ENCODE measurements around the gene IGFBP4. TPM values are rescaled to one million over a fixed set of nuclear protein-coding genes. Genes with fewer than 3 reads are reported as not detected.

The IGFBP4 gene
- total and polyA plus RNA-seq, 2 of the 4 experiments (the other 2 are of a cell fraction): 308 to 1,187 TPM

GRCh38 chr17:40498281-40499084, 55.2 kb downstream of the IGFBP4 start (continued):
- no peak for TF ChIP-seq RCOR1 (IDR thresholded peaks at IDR 0.05; ENCODE audit: insufficient replicate concordance, low read length)

DNA sequence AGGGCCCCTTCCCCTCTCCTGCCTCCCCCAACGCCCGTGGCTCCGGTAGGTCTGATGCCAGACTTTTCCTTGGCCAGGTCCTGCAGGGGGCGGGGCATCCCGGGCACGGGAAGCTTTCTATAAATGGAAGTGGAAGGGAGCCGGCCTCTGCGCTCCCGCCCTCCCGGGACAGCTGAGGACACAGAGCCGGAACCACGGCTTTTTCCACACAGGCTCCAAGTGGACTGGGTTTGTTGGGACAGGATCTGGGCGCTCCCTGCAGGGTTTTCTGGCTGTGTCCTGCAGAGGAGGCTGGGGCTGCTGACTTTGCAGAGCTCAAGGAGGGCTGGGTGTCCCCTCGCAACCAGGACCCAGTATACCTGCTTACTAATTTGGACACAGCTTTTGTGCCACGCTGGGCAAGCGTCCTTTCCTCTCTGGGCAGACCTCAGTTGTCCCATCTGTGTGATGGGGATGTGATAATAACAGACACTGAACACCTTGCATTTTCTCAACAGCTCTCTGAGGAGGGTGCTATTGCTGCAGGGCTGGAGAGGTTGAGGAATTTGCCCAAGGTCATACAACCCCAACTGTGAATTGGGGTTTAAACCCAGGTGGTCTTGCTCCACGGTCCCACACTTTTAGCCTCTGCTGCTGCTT, 56.4 kb downstream of the IGFBP4 start:
- Histone ChIP-seq H3K9ac (ENCODE audit: low read depth, low read length) (peak overlapping the region; percentile 49), H3K4me3 (ENCODE audit: insufficient read depth, low read depth, low read length) (no peak overlapping the region), H3K4ac (ENCODE audit: low read depth, low read length) (peak overlapping the region; percentile 99), H3K9me3 (ENCODE audit: control insufficient read depth, insufficient read depth, low read length) (no peaks in the 10 kb centered on the region; the same call in 1 of the 2 replicates), H3K4me2 (ENCODE audit: low read depth, low read length) (peak overlapping the region; percentile 31), H4K20me1 (ENCODE audit: insufficient read depth, low read length) (no peaks in the 10 kb centered on the region), H3K9me1 (ENCODE audit: insufficient read depth, low read length) (peaks cover 10% of the 10 kb centered on the region), H3K56ac (ENCODE audit: extremely low read depth, insufficient read depth, low read length) (peak overlapping the region; percentile 39; the same call in 1 of the 2 replicates), H2BK20ac (ENCODE audit: low read depth, low read length) (peak overlapping the region; percentile 97), H3K36me3 (ENCODE audit: control insufficient read depth, insufficient read depth, low read length) (no peaks in the 10 kb centered on the region), H2AK9ac (replicated peaks; ENCODE audit: low read depth, low read length, poor library complexity) (peak overlapping the region; percentile 83), H2BK5ac (ENCODE audit: low read depth, low read length, poor library complexity, severe bottlenecking) (peak overlapping the region; percentile 64), H2AK5ac (ENCODE audit: low read depth, low read length) (peak overlapping the region; percentile 95), H3K18ac (ENCODE audit: low read depth, low read length) (peak overlapping the region; percentile 66), H3K27me3 (ENCODE audit: control insufficient read depth, insufficient read depth, low read length) (no peaks in the 10 kb centered on the region), H3K27ac (ENCODE audit: insufficient read depth, low read length) (peak overlapping the region; percentile 71), H2AFZ (replicated peaks; ENCODE audit: low read length, poor library complexity) (peak overlapping the region; percentile 94), H4K8ac (ENCODE audit: low read depth in 2 of 2, low read length in 2 of 2) (peak overlapping the region; percentile 99), H3K79me1 (ENCODE audit: low read depth in 1 of 2, low read length in 2 of 2) (peaks cover 0 to 6% of the 10 kb centered on the region in 2 experiments; a peak in 1 of 4 replicates), H2BK15ac (ENCODE audit: low read depth, low read length) (peak overlapping the region; percentile 88), H2BK120ac (ENCODE audit: low read depth, low read length) (peak overlapping the region; percentile 97), H3K23ac (ENCODE audit: low read depth, low read length) (peak overlapping the region; percentile 93), H3K4me1 (ENCODE audit: control insufficient read depth, insufficient read depth, low read length) (peaks cover 19% of the 10 kb centered on the region), H4K5ac (ENCODE audit: low read depth, low read length) (peak overlapping the region; percentile 87), H3K14ac (replicated peaks; ENCODE audit: low read depth, low read length) (peak overlapping the region; percentile 99), H4K91ac (ENCODE audit: insufficient read depth, low read depth, low read length) (peak overlapping the region; percentile 97)
- ChIA-PET POLR2A (ENCODE audit: unreplicated experiment) (interaction anchor here (0.6 to 1.2 kb wide), 2 partner anchors 13 to 23 kb away, joined by 3 to 4 read pairs; no protein-coding TSS in a partner anchor), CTCF (interaction anchor here (0.5 to 1.0 kb wide), 2 partner anchors 17 to 483 kb away, joined by 3 read pairs; no protein-coding TSS in a partner anchor)
- peak; percentile 97 for ATAC-seq (ENCODE audit: low read depth)
- no TSS peak for BruUV-seq (replicated peaks)
- DNase-seq: peak; percentile 60
- dilution Hi-C loops (cut with HindIII; ENCODE audit: low sequenced_read_pairs, unreplicated experiment): no loop called here
- in situ Hi-C loops (cut with MboI; ENCODE audit: low sequenced_read_pairs): no loop called here
- no peak for TF ChIP-seq RCOR1 (IDR thresholded peaks at IDR 0.05; ENCODE audit: insufficient replicate concordance, low read length)
- TF ChIP-seq, protein P1, sequence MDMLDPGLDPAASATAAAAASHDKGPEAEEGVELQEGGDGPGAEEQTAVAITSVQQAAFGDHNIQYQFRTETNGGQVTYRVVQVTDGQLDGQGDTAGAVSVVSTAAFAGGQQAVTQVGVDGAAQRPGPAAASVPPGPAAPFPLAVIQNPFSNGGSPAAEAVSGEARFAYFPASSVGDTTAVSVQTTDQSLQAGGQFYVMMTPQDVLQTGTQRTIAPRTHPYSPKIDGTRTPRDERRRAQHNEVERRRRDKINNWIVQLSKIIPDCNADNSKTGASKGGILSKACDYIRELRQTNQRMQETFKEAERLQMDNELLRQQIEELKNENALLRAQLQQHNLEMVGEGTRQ (IDR thresholded peaks at IDR 0.05; ENCODE audit: low read depth, low read length): no peak
- no peak; the same call in 1 of the 2 replicates for TF ChIP-seq RAD21 (IDR thresholded peaks at IDR 0.05; ENCODE audit: low read length)
- TF ChIP-seq MAFK (IDR thresholded peaks at IDR 0.05; ENCODE audit: low read depth, low read length): no peak
- peak; percentile 21; the same call in 1 of the 2 replicates for TF ChIP-seq MAZ (IDR thresholded peaks at IDR 0.05; ENCODE audit: borderline replicate concordance, low read depth, low read length)
- no peak for TF ChIP-seq SMC3 (IDR thresholded peaks at IDR 0.05; ENCODE audit: low read depth, low read length)
- WGBS, 2 experiments (ENCODE audit: extremely low coverage in 2 of 2, insufficient read length in 1 of 2): 19% methylated on average over 6 of the region's 17 CpGs; no CpG with 5 or more reads in 1 of the 2 experiments
- intact Hi-C loops (cut with micrococcal nuclease): loop anchor here (1.0 kb wide), 1 partner anchor 13 kb away; no protein-coding TSS in a partner anchor
